H9 (cell line): Measurements from ENCODE around the gene ZNF503. TPM values are rescaled to one million over a fixed set of nuclear protein-coding genes. Genes with fewer than 3 reads are reported as not detected.

Experiments used
- DNase-seq: peaks from one replicate; pipeline ENCODE4 v3.0.0-alpha.2; 2017
- H2AFZ ChIP-seq: one replicate; pipeline ENCODE4 v1.6.1; 2013; ENCODE audit warnings: mild to moderate bottlenecking, low read length, control low read depth, moderate library complexity
- H2AK5ac ChIP-seq: 2 replicates; pipeline ENCODE4 v1.6.1; 2013; ENCODE audit warnings: low read length, control low read depth, mixed read lengths; ENCODE audit not compliant: insufficient read length
- H2BK120ac ChIP-seq: one replicate; pipeline ENCODE4 v1.6.1; 2013; ENCODE audit warnings: low read depth, mild to moderate bottlenecking, low read length, control low read depth, inconsistent platforms; ENCODE audit not compliant: poor library complexity, severe bottlenecking
- H2BK12ac ChIP-seq: 2 replicates; pipeline ENCODE4 v1.6.1; 2013; ENCODE audit warnings: low read length, control low read depth, mixed read lengths, low read depth; ENCODE audit not compliant: insufficient read length
- H2BK15ac ChIP-seq: 2 replicates; pipeline ENCODE4 v1.6.1; 2013; ENCODE audit warnings: low read depth, low read length, control low read depth
- H2BK20ac ChIP-seq: one replicate; pipeline ENCODE4 v1.6.1; 2013; ENCODE audit warnings: low read depth, mild to moderate bottlenecking, low read length, control low read depth, inconsistent platforms; ENCODE audit not compliant: poor library complexity, severe bottlenecking
- H2BK5ac ChIP-seq: 2 replicates; pipeline ENCODE4 v1.6.1; 2013; ENCODE audit warnings: low read length, control low read depth, mixed read lengths; ENCODE audit not compliant: insufficient read length
- H3K14ac ChIP-seq: 2 replicates; pipeline ENCODE4 v1.6.1; 2013; ENCODE audit warnings: low read length, control low read depth; ENCODE audit not compliant: insufficient read depth
- H3K18ac ChIP-seq: 2 replicates; pipeline ENCODE4 v1.6.1; 2013; ENCODE audit warnings: low read depth, mild to moderate bottlenecking, mixed read lengths, low read length, control low read depth; ENCODE audit not compliant: insufficient read length
- H3K23ac ChIP-seq: 2 replicates; pipeline ENCODE4 v1.6.1; 2013; ENCODE audit warnings: low read length, control low read depth, mixed read lengths, low read depth; ENCODE audit not compliant: insufficient read length
- H3K23me2 ChIP-seq: 2 replicates; pipeline ENCODE4 v1.6.1; 2013; ENCODE audit warnings: low read depth, mild to moderate bottlenecking, mixed read lengths, low read length, control low read depth; ENCODE audit not compliant: insufficient read length, poor library complexity, severe bottlenecking
- H3K27ac ChIP-seq: 2 replicates; pipeline ENCODE4 v1.5.1; 2013; ENCODE audit warnings: low read length, control low read depth, mixed read lengths, low read depth; ENCODE audit not compliant: insufficient read length
- H3K27me3 ChIP-seq: 2 replicates; pipeline ENCODE4 v1.6.1; 2013; ENCODE audit warnings: low read length, control low read depth, inconsistent platforms; ENCODE audit not compliant: insufficient read depth
- H3K4ac ChIP-seq: 2 replicates; pipeline ENCODE4 v1.6.1; 2013; ENCODE audit warnings: low read depth, mild to moderate bottlenecking, control low read depth, inconsistent platforms, low read length, moderate library complexity
- H3K4me1 ChIP-seq: 2 replicates; pipeline ENCODE4 v1.6.1; 2013; ENCODE audit warnings: low read length, control low read depth, inconsistent platforms; ENCODE audit not compliant: insufficient read depth
- H3K4me2 ChIP-seq: 2 replicates; pipeline ENCODE4 v1.6.1; 2013; ENCODE audit warnings: low read length, control low read depth, mixed read lengths; ENCODE audit not compliant: insufficient read length, insufficient read depth
- H3K56ac ChIP-seq: 2 replicates; pipeline ENCODE4 v1.6.1; 2013; ENCODE audit warnings: low read depth, mild to moderate bottlenecking, mixed read lengths, low read length, control low read depth; ENCODE audit not compliant: insufficient read length
- H3K79me1 ChIP-seq: 2 replicates; pipeline ENCODE4 v1.6.1; 2013; ENCODE audit warnings: low read depth, mild to moderate bottlenecking, moderate library complexity, low read length, control low read depth, inconsistent platforms; ENCODE audit not compliant: insufficient read depth, poor library complexity, severe bottlenecking
- H3K79me2 ChIP-seq: 2 replicates; pipeline ENCODE4 v1.6.1; 2013; ENCODE audit warnings: low read length, control low read depth, inconsistent platforms; ENCODE audit not compliant: insufficient read depth
- H3K9ac ChIP-seq: 2 replicates; pipeline ENCODE4 v1.6.1; 2013; ENCODE audit warnings: low read length, control low read depth, mixed read lengths; ENCODE audit not compliant: insufficient read length; ENCODE audit errors: extremely low read depth
- H3K9me3 ChIP-seq: one replicate; pipeline ENCODE4 v1.6.1; 2013; ENCODE audit warnings: low read depth, low read length, inconsistent platforms; ENCODE audit not compliant: control insufficient read depth
- H3T11ph ChIP-seq: one replicate; pipeline ENCODE4 v1.6.1; 2013; ENCODE audit warnings: mild to moderate bottlenecking, low read length, control low read depth, inconsistent platforms
- H4K20me1 ChIP-seq: one replicate; pipeline ENCODE4 v1.6.1; 2013; ENCODE audit not compliant: control insufficient read depth, insufficient read length, insufficient read depth
- H4K5ac ChIP-seq: 2 replicates; pipeline ENCODE4 v1.6.1; 2013; ENCODE audit warnings: low read depth, mild to moderate bottlenecking, mixed read lengths, low read length, control low read depth; ENCODE audit not compliant: insufficient read length
- H4K8ac ChIP-seq: replicated peaks from 2 replicates; pipeline ENCODE4 v1.6.1; 2013; ENCODE audit warnings: low read length, control low read depth, mixed read lengths, low read depth; ENCODE audit not compliant: insufficient read length
- H4K91ac ChIP-seq: 2 replicates; pipeline ENCODE4 v1.6.1; 2013; ENCODE audit warnings: low read depth, mild to moderate bottlenecking, moderate library complexity, mixed read lengths, low read length, control low read depth; ENCODE audit not compliant: insufficient read length
- H3K27ac Mint-ChIP-seq, 3 experiments: 2 replicates in 2 of 3; 3 replicates in 1 of 3; pipeline ENCODE4 v1.8.0; 2020 to 2021; ENCODE audit warnings: mixed read lengths in 3 of 3, mild to moderate bottlenecking in 1 of 3, moderate library complexity in 1 of 3
- H3K27me3 Mint-ChIP-seq: 2 replicates; pipeline ENCODE4 v1.8.0; 2021; ENCODE audit warnings: low read depth, mild to moderate bottlenecking, moderate library complexity, mixed read lengths
- H3K36me3 Mint-ChIP-seq, 3 experiments: 2 replicates in 2 of 3; 3 replicates in 1 of 3; pipeline ENCODE4 v1.8.0; 2020 to 2021; ENCODE audit warnings: low read depth in 3 of 3, mixed read lengths in 3 of 3; ENCODE audit not compliant: insufficient read depth in 1 of 3
- H3K4me1 Mint-ChIP-seq, 2 experiments: 2 replicates each; pipeline ENCODE4 v1.8.0; 2020; ENCODE audit warnings: mixed read lengths in 2 of 2
- H3K4me3 Mint-ChIP-seq, 2 experiments: 2 replicates in 1 of 2; 3 replicates in 1 of 2; pipeline ENCODE4 v1.8.0; 2020 to 2021; ENCODE audit warnings: mild to moderate bottlenecking in 2 of 2, mixed read lengths in 2 of 2, moderate library complexity in 1 of 2
- H3K9me3 Mint-ChIP-seq, 2 experiments: 2 replicates in 1 of 2; 3 replicates in 1 of 2; pipeline ENCODE4 v1.8.0; 2020; ENCODE audit warnings: mild to moderate bottlenecking in 2 of 2, mixed read lengths in 2 of 2, moderate library complexity in 1 of 2
- WGBS: extraction: QIAGEN DNeasy Blood & Tissue Kit; methylation state at CpG from one replicate; pipeline ENCODE4 v1.1.7; 2013; ENCODE audit warnings: missing lambda C conversion rate, low lambda C conversion rate, mixed read lengths; ENCODE audit not compliant: insufficient read length; ENCODE audit errors: extremely low coverage; 5-methylcytosine and 5-hydroxymethylcytosine counted together
- total RNA-seq: library from RNA; stranded (reverse); gene quantifications from 2 replicates; pipeline ENCODE4 v1.2.1, GENCODE V29; 2021
- TF ChIP-seq, protein P1 (sequence below): fragments of 200-600 bp; sonication (generic); conservative IDR thresholded peaks from 3 replicates; pipeline ENCODE4 v1.8.0; 2021; ENCODE audit warnings: antibody characterized with exemption, mild to moderate bottlenecking

ZNF503 gene
- total RNA-seq, 1 experiment from 2014 or later, result 0.09 TPM

DNA sequence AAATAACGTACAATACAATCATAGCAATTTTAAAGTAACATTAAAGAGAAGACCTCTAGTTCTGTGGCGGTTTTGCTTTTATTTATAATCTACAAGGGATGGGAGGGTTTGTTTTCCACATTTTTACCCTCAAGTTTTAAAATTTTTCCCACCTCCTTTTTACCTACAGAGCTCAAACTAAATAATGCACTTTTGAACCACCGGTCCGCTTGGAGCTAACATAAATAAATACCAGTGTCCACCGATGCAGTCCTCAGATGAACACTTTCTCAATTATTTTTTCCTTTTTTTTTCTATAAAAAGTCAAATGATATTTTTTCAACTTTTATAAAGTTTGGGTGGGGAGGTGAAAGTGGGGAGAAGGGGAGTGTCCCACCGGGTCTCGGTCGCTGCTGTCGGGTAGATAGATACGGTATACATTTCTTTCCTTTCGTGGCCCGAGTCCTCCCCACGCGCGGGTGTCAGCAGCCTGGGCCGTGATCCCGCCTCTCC is 3.3 kb downstream of the ZNF503 start:
- WGBS, result no CpG with 5 or more reads among the region's 17 CpGs
- peaks cover 32% of the 10 kb centered on the region for H3K23me2 ChIP-seq
- H3K27ac Mint-ChIP-seq, result no peak overlapping the region
- no peak overlapping the region for H2AK5ac ChIP-seq
- H3K9me3 ChIP-seq, result no peaks in the 10 kb centered on the region
- H3K18ac ChIP-seq, result no peak overlapping the region
- H2BK120ac ChIP-seq, result no peak overlapping the region
- no peaks in the 10 kb centered on the region for H4K20me1 ChIP-seq
- H3K4ac ChIP-seq, result no peak overlapping the region
- no peak overlapping the region for H2BK12ac ChIP-seq
- H3K27ac ChIP-seq, result no peak overlapping the region
- H3K79me2 ChIP-seq, result no peaks in the 10 kb centered on the region
- H2AFZ ChIP-seq, result no peak overlapping the region
- H3K4me1 Mint-ChIP-seq, result peaks cover 20 to 35% of the 10 kb centered on the region in 2 experiments
- peak overlapping the region in 1 of 2 experiments; percentile 40; a peak in 1 of 5 replicates for H3K4me3 Mint-ChIP-seq
- H2BK20ac ChIP-seq, result no peak overlapping the region
- no peak overlapping the region for H3T11ph ChIP-seq
- peaks cover 2 to 8% of the 10 kb centered on the region in 2 experiments; a peak in 2 of 5 replicates for H3K9me3 Mint-ChIP-seq
- no peak overlapping the region for H3K9ac ChIP-seq
- H3K4me2 ChIP-seq, result peak overlapping the region; percentile 11
- peaks cover 98% of the 10 kb centered on the region for H3K27me3 Mint-ChIP-seq
- TF ChIP-seq, protein P1, sequence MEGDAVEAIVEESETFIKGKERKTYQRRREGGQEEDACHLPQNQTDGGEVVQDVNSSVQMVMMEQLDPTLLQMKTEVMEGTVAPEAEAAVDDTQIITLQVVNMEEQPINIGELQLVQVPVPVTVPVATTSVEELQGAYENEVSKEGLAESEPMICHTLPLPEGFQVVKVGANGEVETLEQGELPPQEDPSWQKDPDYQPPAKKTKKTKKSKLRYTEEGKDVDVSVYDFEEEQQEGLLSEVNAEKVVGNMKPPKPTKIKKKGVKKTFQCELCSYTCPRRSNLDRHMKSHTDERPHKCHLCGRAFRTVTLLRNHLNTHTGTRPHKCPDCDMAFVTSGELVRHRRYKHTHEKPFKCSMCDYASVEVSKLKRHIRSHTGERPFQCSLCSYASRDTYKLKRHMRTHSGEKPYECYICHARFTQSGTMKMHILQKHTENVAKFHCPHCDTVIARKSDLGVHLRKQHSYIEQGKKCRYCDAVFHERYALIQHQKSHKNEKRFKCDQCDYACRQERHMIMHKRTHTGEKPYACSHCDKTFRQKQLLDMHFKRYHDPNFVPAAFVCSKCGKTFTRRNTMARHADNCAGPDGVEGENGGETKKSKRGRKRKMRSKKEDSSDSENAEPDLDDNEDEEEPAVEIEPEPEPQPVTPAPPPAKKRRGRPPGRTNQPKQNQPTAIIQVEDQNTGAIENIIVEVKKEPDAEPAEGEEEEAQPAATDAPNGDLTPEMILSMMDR, result no peak
- H2BK5ac ChIP-seq, result no peak overlapping the region
- no peak overlapping the region for H4K5ac ChIP-seq
- peaks cover 67% of the 10 kb centered on the region for H3K27me3 ChIP-seq
- no peaks in the 10 kb centered on the region; a peak in 1 of 7 replicates for H3K36me3 Mint-ChIP-seq
- H4K8ac ChIP-seq, result no peak overlapping the region
- no peaks in the 10 kb centered on the region; the same call in none of the 2 replicates for H3K4me1 ChIP-seq
- H3K14ac ChIP-seq, result no peak overlapping the region
- H4K91ac ChIP-seq, result no peak overlapping the region
- no peak overlapping the region for H3K56ac ChIP-seq
- no peak overlapping the region for H3K23ac ChIP-seq
- no peak for DNase-seq
- no peaks in the 10 kb centered on the region for H3K79me1 ChIP-seq
- no peak overlapping the region for H2BK15ac ChIP-seq
